Ishikawa (cell line): ENCODE measurements around the gene HSH2D.

Source experiments
- CEBPB ChIP-seq: IDR thresholded peaks from 2 replicates; pipeline ENCODE4 v1.6.1; 2012
- CREB1 ChIP-seq: IDR thresholded peaks from 2 replicates; pipeline ENCODE4 v1.6.1; 2012; ENCODE audit warnings: low read depth
- EGR1 ChIP-seq: IDR thresholded peaks from 2 replicates; pipeline ENCODE4 v1.6.1; 2012
- EP300 ChIP-seq: IDR thresholded peaks from 2 replicates; pipeline ENCODE4 v1.6.1; 2012; ENCODE audit warnings: borderline replicate concordance
- FOXM1 ChIP-seq: IDR thresholded peaks from 2 replicates; pipeline ENCODE4 v1.6.1; 2012; ENCODE audit warnings: low read depth, borderline replicate concordance
- NFIC ChIP-seq: IDR thresholded peaks from 2 replicates; pipeline ENCODE4 v1.6.1; 2012
- RAD21 ChIP-seq: IDR thresholded peaks from 2 replicates; pipeline ENCODE4 v1.6.1; 2012; ENCODE audit warnings: low read depth
- REST ChIP-seq: IDR thresholded peaks from 2 replicates; pipeline ENCODE4 v1.6.1; 2012; ENCODE audit warnings: low read depth, mild to moderate bottlenecking
- TAF1 ChIP-seq: IDR thresholded peaks from 2 replicates; pipeline ENCODE4 v1.6.1; 2012; ENCODE audit warnings: low read depth, mild to moderate bottlenecking
- TCF12 ChIP-seq: IDR thresholded peaks from 2 replicates; pipeline ENCODE4 v1.6.1; 2012; ENCODE audit warnings: low read depth
- TEAD4 ChIP-seq: IDR thresholded peaks from 2 replicates; pipeline ENCODE4 v1.6.1; 2012
- YY1 ChIP-seq: IDR thresholded peaks from 2 replicates; pipeline ENCODE4 v1.6.1; 2012; ENCODE audit warnings: low read depth
- ZBTB7A ChIP-seq: IDR thresholded peaks from 2 replicates; pipeline ENCODE4 v1.6.1; 2012; ENCODE audit warnings: low read depth
- TF ChIP-seq, protein P1 (sequence below): IDR thresholded peaks from 2 replicates; pipeline ENCODE4 v1.6.1; 2012
- TF ChIP-seq, protein P2 (sequence below): IDR thresholded peaks from 2 replicates; pipeline ENCODE4 v1.6.1; 2012

HSH2D gene

GRCh38 chr19:16111909-16112752 lies 31.4 kb upstream of the HSH2D start:
- TF ChIP-seq TCF12: 0 out of 2 replicates have a peak, but pooled peaks have one; percentile 9
- TF ChIP-seq, protein P1, sequence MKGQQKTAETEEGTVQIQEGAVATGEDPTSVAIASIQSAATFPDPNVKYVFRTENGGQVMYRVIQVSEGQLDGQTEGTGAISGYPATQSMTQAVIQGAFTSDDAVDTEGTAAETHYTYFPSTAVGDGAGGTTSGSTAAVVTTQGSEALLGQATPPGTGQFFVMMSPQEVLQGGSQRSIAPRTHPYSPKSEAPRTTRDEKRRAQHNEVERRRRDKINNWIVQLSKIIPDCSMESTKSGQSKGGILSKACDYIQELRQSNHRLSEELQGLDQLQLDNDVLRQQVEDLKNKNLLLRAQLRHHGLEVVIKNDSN: no peak
- no peak for TF ChIP-seq YY1
- TF ChIP-seq TAF1: peak; percentile 98; the same call in 1 of the 2 replicates
- TF ChIP-seq NFIC: no peak
- no peak for TF ChIP-seq TEAD4
- TF ChIP-seq, protein P2, sequence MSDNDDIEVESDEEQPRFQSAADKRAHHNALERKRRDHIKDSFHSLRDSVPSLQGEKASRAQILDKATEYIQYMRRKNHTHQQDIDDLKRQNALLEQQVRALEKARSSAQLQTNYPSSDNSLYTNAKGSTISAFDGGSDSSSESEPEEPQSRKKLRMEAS: peak; percentile 53
- no peak for TF ChIP-seq FOXM1
- TF ChIP-seq EGR1: no peak
- TF ChIP-seq EP300: no peak
- no peak for TF ChIP-seq CEBPB

DNA sequence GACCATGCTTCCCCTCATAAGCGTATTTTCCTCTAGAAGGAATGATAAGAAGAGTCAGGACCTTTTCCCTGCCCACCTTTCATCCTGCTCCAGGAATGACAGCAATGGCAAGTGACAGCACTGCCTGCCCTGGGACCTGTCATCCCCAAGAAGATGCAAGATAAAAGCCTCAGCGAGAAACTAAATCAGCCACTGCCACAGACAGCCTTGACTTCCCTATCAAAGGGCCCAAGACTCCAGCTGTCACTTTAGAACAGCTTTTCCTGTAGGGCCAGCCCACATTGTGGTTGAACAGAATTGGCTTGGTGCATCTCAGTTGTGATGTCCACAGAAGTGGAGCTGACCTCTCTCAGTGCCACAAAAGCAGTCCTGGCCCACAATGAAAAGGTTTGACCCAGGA lies 30.7 kb upstream of the HSH2D start:
- TF ChIP-seq FOXM1 (no peak), TEAD4 (no peak), EP300 (no peak), REST (no peak), TAF1 (no peak), TCF12 (no peak), CREB1 (no peak), ZBTB7A (no peak), NFIC (no peak), RAD21 (no peak), YY1 (no peak), CEBPB (no peak), EGR1 (no peak)
- TF ChIP-seq, protein P1: no peak
- TF ChIP-seq, protein P2: no peak

DNA sequence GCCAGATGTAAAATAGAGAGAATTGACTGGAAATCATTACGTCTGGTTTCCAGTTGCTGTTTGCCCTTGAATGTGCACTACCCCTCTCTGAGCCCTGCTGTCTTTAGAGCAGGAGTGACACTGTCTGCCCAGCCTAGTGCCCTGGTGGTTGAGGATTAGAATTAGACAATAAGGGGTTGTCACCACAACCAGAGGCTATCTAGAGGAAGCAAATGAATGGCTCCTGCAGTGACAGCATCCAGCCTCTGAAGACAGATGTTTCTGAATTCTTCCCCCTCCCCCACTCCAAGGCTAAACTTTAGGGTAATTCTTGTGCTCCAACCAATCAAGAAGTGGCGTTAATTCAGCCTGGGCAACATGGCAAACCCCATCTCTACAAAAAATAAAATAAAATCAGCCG lies 29.8 kb upstream of the HSH2D start:
- TF ChIP-seq NFIC: no peak
- TF ChIP-seq YY1: no peak
- no peak for TF ChIP-seq REST
- TF ChIP-seq TEAD4: no peak
- no peak for TF ChIP-seq FOXM1
- TF ChIP-seq EP300: no peak
- no peak for TF ChIP-seq RAD21
- TF ChIP-seq EGR1: no peak

GRCh38 chr19:16115301-16116039 lies 28.0 kb upstream of the HSH2D start:
- no peak for TF ChIP-seq FOXM1
- TF ChIP-seq NFIC: no peak
- no peak for TF ChIP-seq TCF12
- no peak for TF ChIP-seq REST
- no peak for TF ChIP-seq RAD21
- TF ChIP-seq, protein P2: no peak
- TF ChIP-seq, protein P1: no peak
- TF ChIP-seq YY1: no peak
- no peak for TF ChIP-seq TAF1
- no peak for TF ChIP-seq CREB1
- TF ChIP-seq TEAD4: no peak
- TF ChIP-seq ZBTB7A: no peak
- no peak for TF ChIP-seq EGR1
- no peak for TF ChIP-seq EP300
- no peak for TF ChIP-seq CEBPB
